Motor neuron (in vitro differentiated cells): ENCODE data around the gene TRIM71. TPM values are rescaled to one million over a fixed set of nuclear protein-coding genes. Genes with fewer than 3 reads are reported as not detected.

Experiments used
- ATAC-seq, 8 experiments: fragments of 200-7000 bp; cut with Tn5 transposase; replicated peaks in 6 of 8; 2 replicates each; pipeline ENCODE4 v1.8.0; 2021; ENCODE audit warnings: mild to moderate bottlenecking in 8 of 8, moderate library complexity in 8 of 8
- H3K27ac ChIP-seq, 2 donors: fragments of 250-450 bp; sonication (Bioruptor Pico); 2 replicates each; pipeline ENCODE4 v1.9.0; 2021; ENCODE audit warnings: antibody characterized with exemption in 2 of 2, mild to moderate bottlenecking in 2 of 2, moderate library complexity in 1 of 2
- H3K4me1 ChIP-seq, 2 donors: fragments of 250-450 bp; sonication (Bioruptor Pico); replicated peaks in 1 of 2; 2 replicates each; pipeline ENCODE4 v1.6.1; 2021; ENCODE audit warnings: antibody characterized with exemption in 2 of 2, mild to moderate bottlenecking in 2 of 2, moderate library complexity in 1 of 2
- H3K4me3 ChIP-seq, 5 donors: fragments of 250-450 bp; sonication (Bioruptor Pico); 2 replicates each; pipeline ENCODE4 v1.9.0; 2021; ENCODE audit warnings: antibody characterized with exemption in 5 of 5, mild to moderate bottlenecking in 5 of 5, moderate library complexity in 4 of 5
- WGBS, 10 experiments: fragments of 450-650 bp; shearing (Covaris generic); methylation state at CpG; one replicate each; pipeline ENCODE4 v1.0.0; 2022; 5-methylcytosine and 5-hydroxymethylcytosine counted together
- in situ Hi-C, 9 experiments: fragments of 400-800 bp; cut with MboI; loops; one replicate each; pipeline ENCODE4 v1.15.0; 2021; ENCODE audit warnings: low sequenced_read_pairs in 9 of 9, low pct_unique_long_range_greater_than_20kb in 2 of 9; ENCODE audit not compliant: unreplicated experiment in 9 of 9
- total RNA-seq, 8 experiments: library from RNA; unstranded; fragments of 300-600 nt; gene quantifications; 2 replicates each; pipeline versions ENCODE4 v1.2.3 to v1.2.4, GENCODE V29; 2022

Gene TRIM71
- total RNA-seq, 8 experiments from 2014 or later: 0.07 to 56.4 (median 3.7) TPM

GRCh38 chr3:32862936-32863487, 45.2 kb downstream of the TRIM71 start:
- H3K4me1 ChIP-seq: peaks cover 13 to 21% of the 10 kb centered on the region in 2 donors
- ATAC-seq: peak in 4 of 8 experiments; percentile 48 to 53 (median 50)
- in situ Hi-C loops: no loop called here
- peak overlapping the region in 1 of 2 donors; percentile 17 for H3K27ac ChIP-seq
- H3K4me3 ChIP-seq: peak overlapping the region in 1 of 5 donors; percentile 3
- WGBS, 10 experiments: 53 to 100% (median 73%) methylated on average over 1 to 5 of the region's 5 CpGs

GRCh38 chr3:32865383-32865782, 47.6 kb downstream of the TRIM71 start:
- Histone ChIP-seq H3K4me3 (no peak overlapping the region), H3K4me1 (peaks cover 28 to 41% of the 10 kb centered on the region in 2 donors), H3K27ac (no peak overlapping the region)
- WGBS, 10 experiments: 15 to 88% (median 62%) methylated on average over 1 to 6 of the region's 6 CpGs; no CpG with 5 or more reads in 4 of the 10 experiments
- peak in 3 of 8 experiments; percentile 96 to 100 (median 98) for ATAC-seq
- in situ Hi-C loops: no loop called here

GRCh38 chr3:32866533-32866932, 48.7 kb downstream of the TRIM71 start:
- 76 to 100% (median 100%) methylated on average over 1 to 5 of the region's 5 CpGs; no CpG with 5 or more reads in 3 of the 10 experiments for WGBS, 10 experiments
- in situ Hi-C loops: no loop called here
- Histone ChIP-seq H3K4me3 (no peak overlapping the region), H3K27ac (no peak overlapping the region), H3K4me1 (peaks cover 37 to 48% of the 10 kb centered on the region in 2 donors)
- no peak for ATAC-seq

GRCh38 chr3:32867954-32868353, 50.2 kb downstream of the TRIM71 start:
- Histone ChIP-seq H3K4me1 (peaks cover 31 to 37% of the 10 kb centered on the region in 2 donors), H3K27ac (no peak overlapping the region), H3K4me3 (no peak overlapping the region)
- ATAC-seq: no peak
- in situ Hi-C loops: no loop called here
- 40 to 100% (median 72%) methylated on average over 1 to 5 of the region's 5 CpGs; no CpG with 5 or more reads in 1 of the 10 experiments for WGBS, 10 experiments

- peaks cover 27 to 29% of the 10 kb centered on the region in 2 donors for H3K4me1 ChIP-seq
Measured at GRCh38 chr3:32868719-32869512, 51.1 kb downstream of the TRIM71 start.

GRCh38 chr3:32869513-32870047, 51.8 kb downstream of the TRIM71 start:
- H3K27ac ChIP-seq: no peak overlapping the region
- peak in 4 of 8 experiments; percentile 19 to 60 (median 38) for ATAC-seq
- no peak overlapping the region for H3K4me3 ChIP-seq
- H3K4me1 ChIP-seq: peaks cover 27 to 29% of the 10 kb centered on the region in 2 donors
- in situ Hi-C loops: no loop called here
- WGBS, 10 experiments: 14 to 79% (median 29%) methylated on average over 2 to 12 of the region's 15 CpGs; no CpG with 5 or more reads in 1 of the 10 experiments

More at GRCh38 chr3:32868719-32869512, 51.1 kb downstream of the TRIM71 start:
- H3K27ac ChIP-seq: no peak overlapping the region
- H3K4me3 ChIP-seq: no peak overlapping the region
- 39 to 72% (median 56%) methylated on average over 2 to 7 of the region's 7 CpGs; no CpG with 5 or more reads in 3 of the 10 experiments for WGBS, 10 experiments
- in situ Hi-C loops: no loop called here
- ATAC-seq: no peak

- in situ Hi-C loops: no loop called here
- H3K4me1 ChIP-seq: peaks cover 27 to 29% of the 10 kb centered on the region in 2 donors
- no peak overlapping the region for H3K4me3 ChIP-seq
- no peak overlapping the region for H3K27ac ChIP-seq
- peak in 4 of 8 experiments; percentile 20 to 65 (median 27) for ATAC-seq
- WGBS, 10 experiments: 20 to 83% (median 58%) methylated on average over 1 to 9 of the region's 10 CpGs
Measured at GRCh38 chr3:32870373-32871095, 52.7 kb downstream of the TRIM71 start.

GRCh38 chr3:32871273-32871672, 53.5 kb downstream of the TRIM71 start:
- peaks cover 27 to 29% of the 10 kb centered on the region in 2 donors for H3K4me1 ChIP-seq
- no peak overlapping the region for H3K4me3 ChIP-seq
- H3K27ac ChIP-seq: no peak overlapping the region
- in situ Hi-C loops: no loop called here
- WGBS, 10 experiments: 17 to 68% (median 38%) methylated on average over 1 to 7 of the region's 7 CpGs; no CpG with 5 or more reads in 2 of the 10 experiments
- ATAC-seq: no peak

- H3K4me3 ChIP-seq: no peak overlapping the region
Measured at GRCh38 chr3:32872487-32873382, 54.9 kb downstream of the TRIM71 start.

GRCh38 chr3:32873531-32874130, 55.8 kb downstream of the TRIM71 start:
- in situ Hi-C loops: no loop called here
- peaks cover 24% of the 10 kb centered on the region in 2 donors for H3K4me1 ChIP-seq
- H3K4me3 ChIP-seq: no peak overlapping the region
- no peak for ATAC-seq
- WGBS, 10 experiments: 67 to 100% (median 84%) methylated on average over 1 to 4 of the region's 12 CpGs; no CpG with 5 or more reads in 4 of the 10 experiments
- no peak overlapping the region for H3K27ac ChIP-seq

More at GRCh38 chr3:32872487-32873382, 54.9 kb downstream of the TRIM71 start:
- in situ Hi-C loops: no loop called here
- Histone ChIP-seq H3K27ac (no peak overlapping the region), H3K4me1 (peaks cover 24 to 29% of the 10 kb centered on the region in 2 donors)
- peak in 1 of 8 experiments; percentile 27 for ATAC-seq
- 0 to 100% (median 71%) methylated on average over 1 to 2 of the region's 6 CpGs; no CpG with 5 or more reads in 3 of the 10 experiments for WGBS, 10 experiments

- H3K4me3 ChIP-seq: no peak overlapping the region
- H3K4me1 ChIP-seq: no peaks in the 10 kb centered on the region
- no peak for ATAC-seq
- WGBS, 10 experiments: 54 to 100% (median 93%) methylated on average over 1 to 5 of the region's 5 CpGs; no CpG with 5 or more reads in 1 of the 10 experiments
- no peak overlapping the region for H3K27ac ChIP-seq
- in situ Hi-C loops: no loop called here
Measured at GRCh38 chr3:32876920-32877319, 59.1 kb downstream of the TRIM71 start.
